ENCODE results near the gene XIRP2.

Gene XIRP2

GRCh38 chr2:167136879-167137596 lies 248.8 kb downstream of the XIRP2 start:
- Histone ChIP-seq H3K27ac (no peak overlapping the region), H3K4me3 (ENCODE audit: low read depth, low read length) (no peak overlapping the region), H3K36me3 (replicated peaks) (no peaks in the 10 kb centered on the region), H3K27me3 (replicated peaks) (no peaks in the 10 kb centered on the region)
- in situ Hi-C loops (cut with HindIII; ENCODE audit: low pct_ligation_motif_present, low sequenced_read_pairs) = no loop called here
- TF ChIP-seq, protein P1, sequence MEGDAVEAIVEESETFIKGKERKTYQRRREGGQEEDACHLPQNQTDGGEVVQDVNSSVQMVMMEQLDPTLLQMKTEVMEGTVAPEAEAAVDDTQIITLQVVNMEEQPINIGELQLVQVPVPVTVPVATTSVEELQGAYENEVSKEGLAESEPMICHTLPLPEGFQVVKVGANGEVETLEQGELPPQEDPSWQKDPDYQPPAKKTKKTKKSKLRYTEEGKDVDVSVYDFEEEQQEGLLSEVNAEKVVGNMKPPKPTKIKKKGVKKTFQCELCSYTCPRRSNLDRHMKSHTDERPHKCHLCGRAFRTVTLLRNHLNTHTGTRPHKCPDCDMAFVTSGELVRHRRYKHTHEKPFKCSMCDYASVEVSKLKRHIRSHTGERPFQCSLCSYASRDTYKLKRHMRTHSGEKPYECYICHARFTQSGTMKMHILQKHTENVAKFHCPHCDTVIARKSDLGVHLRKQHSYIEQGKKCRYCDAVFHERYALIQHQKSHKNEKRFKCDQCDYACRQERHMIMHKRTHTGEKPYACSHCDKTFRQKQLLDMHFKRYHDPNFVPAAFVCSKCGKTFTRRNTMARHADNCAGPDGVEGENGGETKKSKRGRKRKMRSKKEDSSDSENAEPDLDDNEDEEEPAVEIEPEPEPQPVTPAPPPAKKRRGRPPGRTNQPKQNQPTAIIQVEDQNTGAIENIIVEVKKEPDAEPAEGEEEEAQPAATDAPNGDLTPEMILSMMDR (IDR thresholded peaks at IDR 0.05; ENCODE audit: low read depth, low read length, missing control alignments) = no peak
- no peak for DNase-seq

DNA sequence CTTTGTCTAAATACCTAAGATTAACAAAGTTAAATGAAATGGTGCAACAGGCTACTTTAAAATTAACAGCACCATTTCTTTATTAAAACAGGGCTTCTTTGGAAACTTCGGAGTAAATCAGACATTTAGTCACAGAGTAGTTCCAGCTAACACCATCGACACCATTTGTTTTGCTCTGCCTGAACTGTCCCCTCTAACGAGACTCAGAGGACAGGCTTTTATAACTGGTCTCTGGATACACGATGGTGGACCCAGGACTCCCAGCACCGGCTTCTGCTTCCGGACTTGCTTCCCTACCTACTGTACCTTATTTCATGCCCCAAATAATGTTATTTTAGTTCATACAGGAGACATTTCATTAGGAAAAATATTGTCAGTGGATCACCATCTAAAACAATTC lies 252.1 kb downstream of the XIRP2 start:
- Histone ChIP-seq H3K27ac (peak overlapping the region; percentile 7), H3K36me3 (replicated peaks) (no peaks in the 10 kb centered on the region), H3K4me3 (ENCODE audit: low read depth, low read length) (no peak overlapping the region), H3K27me3 (replicated peaks) (no peaks in the 10 kb centered on the region)
- DNase-seq = no peak
- in situ Hi-C loops (cut with HindIII; ENCODE audit: low pct_ligation_motif_present, low sequenced_read_pairs) = no loop called here
- TF ChIP-seq, protein P1 (IDR thresholded peaks at IDR 0.05; ENCODE audit: low read depth, low read length, missing control alignments) = no peak

GRCh38 chr2:167140767-167141166 lies 252.5 kb downstream of the XIRP2 start:
- Histone ChIP-seq H3K27me3 (replicated peaks) (no peaks in the 10 kb centered on the region), H3K27ac (peak overlapping the region; percentile 63), H3K36me3 (replicated peaks) (no peaks in the 10 kb centered on the region), H3K4me3 (ENCODE audit: low read depth, low read length) (no peak overlapping the region)
- in situ Hi-C loops (cut with HindIII; ENCODE audit: low pct_ligation_motif_present, low sequenced_read_pairs) = no loop called here
- TF ChIP-seq, protein P1 (IDR thresholded peaks at IDR 0.05; ENCODE audit: low read depth, low read length, missing control alignments) = no peak
- peak; percentile 99 for DNase-seq

- TF ChIP-seq, protein P1 (IDR thresholded peaks at IDR 0.05; ENCODE audit: low read depth, low read length, missing control alignments) = no peak
- H3K27me3 ChIP-seq (replicated peaks) = no peaks in the 10 kb centered on the region
- no peaks in the 10 kb centered on the region for H3K36me3 ChIP-seq (replicated peaks)
- H3K27ac ChIP-seq = no peak overlapping the region
- no peak overlapping the region for H3K4me3 ChIP-seq (ENCODE audit: low read depth, low read length)
- in situ Hi-C loops (cut with HindIII; ENCODE audit: low pct_ligation_motif_present, low sequenced_read_pairs) = no loop called here
- DNase-seq = no peak
Measured at GRCh38 chr2:167142554-167142953, 254.3 kb downstream of the XIRP2 start.

GRCh38 chr2:167144179-167144898 lies 256.1 kb downstream of the XIRP2 start:
- Histone ChIP-seq H3K36me3 (replicated peaks) (no peaks in the 10 kb centered on the region), H3K27me3 (replicated peaks) (no peaks in the 10 kb centered on the region), H3K27ac (no peak overlapping the region), H3K4me3 (ENCODE audit: low read depth, low read length) (no peak overlapping the region)
- TF ChIP-seq, protein P1 (IDR thresholded peaks at IDR 0.05; ENCODE audit: low read depth, low read length, missing control alignments) = no peak
- in situ Hi-C loops (cut with HindIII; ENCODE audit: low pct_ligation_motif_present, low sequenced_read_pairs) = no loop called here
- no peak for DNase-seq

All from brain microvascular endothelial cell (primary cell).